A204.1 (cell line): Measurements from ENCODE around the gene RTP3.
"Not testable (repeated sequence)": the region's sequence is repeated elsewhere in the genome, so short reads cannot be mapped to it uniquely, and the experiment has no call there.

Experiments used
- FAIRE-seq: peaks from 2 replicates; lab custom pipeline; 2012; peaks lifted over from hg19 to GRCh38; lab: Jason Lieb, UNC

Gene RTP3

DNA sequence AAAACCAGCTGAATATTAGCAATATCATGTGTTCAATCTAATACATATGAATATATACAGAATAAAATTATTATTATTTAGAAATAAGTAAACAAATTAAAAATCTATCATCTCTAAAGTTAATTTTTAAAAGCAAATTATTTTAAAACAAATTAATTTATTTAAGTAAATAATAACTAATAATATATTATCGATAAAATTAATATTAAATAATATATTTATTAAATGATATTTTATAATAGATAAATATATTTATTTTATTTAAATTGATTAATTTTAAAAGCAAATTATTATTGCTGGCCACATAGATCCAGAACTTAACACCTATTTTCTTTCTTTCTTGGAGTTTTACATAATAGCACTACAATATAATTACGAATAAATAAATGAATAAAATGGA, 22.2 kb downstream of the RTP3 start:
- peak; percentile 99 for FAIRE-seq

DNA sequence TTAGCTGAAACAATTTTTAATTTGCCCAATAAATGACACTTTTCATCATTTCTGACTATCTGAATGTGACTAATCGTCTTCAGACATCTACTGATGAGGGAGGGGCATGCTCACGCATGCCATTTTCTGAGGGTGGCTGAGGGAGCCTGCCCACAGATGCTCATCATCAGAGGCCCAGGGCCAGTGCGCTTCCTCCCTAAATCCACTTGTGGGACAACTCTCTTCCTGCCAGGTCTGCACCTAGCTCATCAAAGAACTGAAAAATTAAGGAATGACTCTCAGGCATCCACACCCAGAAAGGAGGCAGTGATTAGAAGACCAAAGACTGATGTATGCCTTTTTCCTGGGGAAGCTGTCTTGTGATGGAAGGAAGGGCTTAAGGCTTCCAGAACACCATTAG, 22.8 kb downstream of the RTP3 start:
- FAIRE-seq = no peak

- no peak for FAIRE-seq
Measured at GRCh38 chr3:46521096-46521495, 23.3 kb downstream of the RTP3 start.

- FAIRE-seq = not testable (repeated sequence)
Measured at GRCh38 chr3:46522201-46522600, 24.4 kb downstream of the RTP3 start.

DNA sequence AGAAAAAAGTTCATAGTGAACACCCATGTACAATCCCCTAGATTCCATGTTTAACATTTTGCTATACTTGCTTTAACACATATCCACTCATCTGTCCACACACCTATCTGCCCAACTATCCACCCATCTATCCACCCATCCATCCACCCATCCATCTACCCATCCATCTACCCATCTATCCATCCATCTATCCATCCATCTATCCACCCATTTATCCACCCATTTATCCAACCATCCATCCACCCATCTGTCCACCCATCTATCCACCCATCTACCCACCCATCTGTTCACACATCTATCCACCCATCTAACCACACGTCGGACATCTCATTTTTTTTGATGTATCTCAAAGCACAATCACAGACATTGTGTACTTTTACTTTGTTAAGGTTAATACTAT, 25.8 kb downstream of the RTP3 start:
- FAIRE-seq = no peak

DNA sequence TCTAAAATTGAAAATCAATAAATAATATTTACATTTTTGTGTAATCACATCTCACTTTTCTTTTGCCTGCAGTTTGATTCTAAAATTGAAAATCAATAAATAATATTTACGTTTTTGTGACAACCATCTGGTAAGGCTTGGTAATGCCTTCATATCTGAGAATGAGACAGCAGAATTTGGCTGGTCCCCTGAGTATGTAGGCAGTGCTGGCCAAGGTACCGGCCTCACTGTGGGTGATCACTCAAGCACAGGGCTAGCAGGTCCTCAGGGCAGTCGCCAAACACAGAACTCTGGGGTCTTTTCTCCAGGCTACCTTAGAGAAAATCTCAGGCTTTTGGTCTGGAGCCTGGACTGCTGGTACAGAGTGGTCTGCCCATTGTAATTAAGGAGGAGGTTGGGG, 26.2 kb downstream of the RTP3 start:
- no peak for FAIRE-seq

DNA sequence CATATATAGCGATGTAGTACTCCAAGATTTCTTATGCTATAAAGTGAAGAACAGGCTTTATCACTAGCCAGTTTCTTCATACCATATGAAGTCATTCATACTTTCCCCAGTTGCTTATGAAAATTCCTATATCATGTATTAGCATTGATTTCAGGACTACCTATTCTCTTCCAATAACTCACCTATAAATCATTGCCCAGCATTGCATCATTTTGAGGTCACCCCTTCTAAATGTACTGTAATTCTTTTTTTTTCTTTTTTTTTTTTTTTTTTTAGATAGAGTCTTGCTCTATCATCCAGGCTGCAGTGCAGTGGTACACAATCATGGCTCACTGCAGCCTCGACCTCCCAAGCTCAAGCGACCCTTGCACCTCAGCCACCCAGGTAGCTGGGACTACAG, 27.1 kb downstream of the RTP3 start:
- FAIRE-seq = no peak

DNA sequence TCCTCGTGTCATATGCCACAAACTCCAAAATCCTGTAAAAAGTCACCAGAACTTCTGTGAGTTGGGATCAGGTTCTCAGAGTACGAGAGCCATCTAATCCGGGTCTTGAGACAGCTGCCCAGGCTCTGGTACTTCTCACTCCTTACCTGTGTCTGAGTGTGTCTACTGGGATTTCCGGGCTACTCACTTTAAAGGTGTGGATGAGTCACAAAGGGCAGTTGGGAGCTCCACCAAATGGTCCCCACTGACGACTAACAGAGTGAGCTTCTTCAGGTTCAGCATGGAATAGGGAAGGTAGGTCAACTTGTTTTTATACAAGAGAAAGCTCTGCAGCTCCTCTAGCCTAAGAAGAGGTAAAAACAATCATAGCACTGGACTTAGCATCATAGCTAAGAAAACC, 29.5 kb downstream of the RTP3 start:
- FAIRE-seq = no peak

DNA sequence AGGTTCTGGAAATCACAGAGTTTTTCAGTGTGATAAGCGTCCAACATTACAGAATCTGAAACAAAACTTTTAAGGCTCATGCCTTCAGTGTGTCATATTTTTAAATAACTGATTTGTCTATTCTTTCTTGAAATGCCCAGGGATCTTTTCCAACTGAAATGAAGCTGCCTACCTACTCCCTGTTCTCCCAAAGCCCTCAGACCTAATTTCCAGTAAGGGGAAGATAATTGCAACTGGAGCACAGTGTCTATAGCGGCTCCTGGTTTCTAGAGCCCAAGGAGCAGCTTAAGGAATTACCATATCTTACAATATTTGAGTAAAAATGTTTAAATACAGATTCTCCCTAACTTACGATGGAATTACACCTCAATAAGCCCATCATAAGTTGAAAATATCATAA, 35.3 kb downstream of the RTP3 start:
- FAIRE-seq = no peak

DNA sequence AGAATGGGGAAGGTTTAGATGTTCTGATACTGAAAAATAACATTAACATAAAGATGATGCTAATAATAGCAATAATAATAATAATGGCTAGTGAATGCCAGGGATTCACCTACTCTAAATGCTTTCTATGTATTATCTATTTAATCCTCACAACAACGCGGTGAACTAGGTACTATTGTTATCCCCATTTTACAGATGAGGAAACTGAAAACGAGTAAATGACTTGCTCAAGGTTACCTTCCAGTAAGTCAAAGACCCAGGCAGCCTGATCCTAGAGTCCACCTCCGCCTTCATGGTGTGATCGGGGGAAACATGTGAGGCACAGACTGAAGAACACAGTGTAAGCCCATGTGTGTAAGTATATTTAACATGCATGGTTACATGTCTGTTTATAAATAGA, 38.0 kb downstream of the RTP3 start:
- no peak for FAIRE-seq

- no peak for FAIRE-seq
Measured at GRCh38 chr3:46536758-46537157, 39.0 kb downstream of the RTP3 start.

DNA sequence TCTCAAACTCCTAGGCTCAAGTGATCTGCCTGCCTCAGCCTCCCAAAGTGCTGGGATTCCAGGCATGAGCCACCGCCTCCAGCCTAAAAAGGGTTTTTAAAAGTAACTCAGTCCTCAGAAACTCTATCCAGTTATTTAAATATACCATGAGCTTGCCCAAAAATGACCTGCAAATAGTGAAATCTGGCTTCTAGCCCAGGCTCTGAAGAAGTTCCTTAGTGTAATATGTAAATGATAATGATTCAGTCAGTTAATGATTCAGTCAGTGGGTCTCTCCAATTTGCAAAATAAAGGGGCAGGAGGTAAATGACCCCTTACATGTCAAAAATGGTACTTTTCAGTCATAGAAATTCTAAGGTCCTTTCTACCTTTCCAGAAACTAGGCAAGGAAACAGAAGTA, 39.5 kb downstream of the RTP3 start:
- no peak for FAIRE-seq

- FAIRE-seq = no peak
Measured at GRCh38 chr3:46537779-46538178, 40.0 kb downstream of the RTP3 start.

- FAIRE-seq = not testable (repeated sequence)
Measured at GRCh38 chr3:46538425-46538802, 40.6 kb downstream of the RTP3 start.

DNA sequence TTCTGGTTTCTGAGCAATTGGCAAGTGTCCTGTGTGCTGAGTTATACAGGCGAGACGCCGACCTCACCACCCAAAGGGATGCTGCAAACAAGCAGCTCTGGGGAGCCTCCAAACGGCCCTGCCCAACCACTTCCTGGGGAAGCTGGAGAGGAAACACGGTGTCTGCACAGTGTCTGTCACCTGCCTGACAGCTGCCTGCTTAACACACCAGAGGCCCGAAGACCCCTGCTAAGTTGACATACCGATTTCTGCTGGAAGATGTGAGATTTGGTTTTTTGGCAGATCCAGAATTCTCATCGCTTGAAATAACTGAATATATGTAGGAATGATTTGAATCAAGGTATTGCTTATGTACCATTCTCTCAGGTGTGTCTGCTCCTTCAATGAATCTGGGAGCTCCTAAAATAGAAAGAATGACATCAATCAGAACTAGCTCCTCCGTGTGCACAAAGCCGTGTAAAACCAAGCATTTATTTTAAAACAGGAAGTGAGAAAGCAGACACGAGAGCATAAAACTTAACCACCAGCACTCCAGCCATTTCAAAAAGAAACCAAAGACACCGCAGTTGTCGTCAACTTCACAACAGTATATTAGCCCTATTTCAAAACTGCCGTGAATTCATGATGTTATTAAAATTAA, 41.1 kb downstream of the RTP3 start:
- no peak for FAIRE-seq

- FAIRE-seq = no peak
Measured at GRCh38 chr3:46539443-46540005, 41.7 kb downstream of the RTP3 start.

- FAIRE-seq = no peak
Measured at GRCh38 chr3:46540550-46540949, 42.8 kb downstream of the RTP3 start.

- no peak for FAIRE-seq
Measured at GRCh38 chr3:46541835-46542234, 44.1 kb downstream of the RTP3 start.

GRCh38 chr3:46542344-46542743, 44.6 kb downstream of the RTP3 start:
- FAIRE-seq = no peak

- FAIRE-seq = no peak
Measured at GRCh38 chr3:46542801-46543201, 45.0 kb downstream of the RTP3 start.

GRCh38 chr3:46544771-46545503, 47.2 kb downstream of the RTP3 start:
- no peak for FAIRE-seq

- no peak for FAIRE-seq
Measured at GRCh38 chr3:46545818-46546630, 48.2 kb downstream of the RTP3 start.

DNA sequence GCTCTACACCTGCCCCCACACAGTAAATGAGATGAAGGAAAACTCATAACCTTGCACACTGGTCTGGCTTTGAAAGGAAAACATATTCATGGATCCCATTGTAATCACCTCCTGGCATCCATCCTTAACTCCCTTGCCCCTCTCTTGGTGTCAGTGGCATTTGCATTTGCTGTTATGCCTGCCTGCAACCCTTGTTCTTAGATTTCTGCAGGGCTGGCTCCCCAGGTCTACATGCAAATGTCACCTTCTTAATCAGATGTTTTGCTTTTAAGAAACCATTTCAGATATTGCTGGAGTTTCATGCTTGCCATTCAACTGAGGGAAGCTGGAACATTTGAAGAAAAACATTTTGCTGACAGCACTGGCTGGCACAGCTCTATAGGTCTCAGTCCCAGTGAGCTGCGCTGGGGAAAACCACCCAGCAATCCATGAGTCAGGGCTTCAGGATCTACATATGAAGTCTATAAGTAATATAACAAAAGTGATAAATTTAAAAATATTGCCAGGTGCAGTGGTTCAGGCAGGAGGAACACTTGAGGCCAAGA, 49.2 kb downstream of the RTP3 start:
- FAIRE-seq = no peak
